H1 (cell line): ENCODE data around the gene CWC27. TPM values are rescaled to one million over a fixed set of nuclear protein-coding genes. Genes with fewer than 3 reads are reported as not detected.

Experiments
- CTCF ChIA-PET: fragments of 300-600 bp; sonication (Branson Sonifier 250); formaldehyde crosslinking; loops from one replicate; lab custom pipeline; 2021; ENCODE audit not compliant: partially characterized antibody; lab: Charles Lee
- POLR2A ChIA-PET: fragments of 300-600 bp; sonication (Branson Sonifier 250); formaldehyde crosslinking; loops from one replicate; lab custom pipeline; 2021; ENCODE audit warnings: inconsistent platforms; ENCODE audit not compliant: partially characterized antibody; lab: Charles Lee
- DNase-seq, 2 experiments: peaks; one replicate each; pipeline versions ENCODE4 v3.0.0 to v3.0.0-alpha.2; 2010 to 2022; ENCODE audit warnings: low spot score in 2 of 2, low read depth in 1 of 2, mixed read lengths in 1 of 2
- FAIRE-seq: peaks from 2 replicates; lab custom pipeline; 2011; peaks lifted over from hg19 to GRCh38; lab: Jason Lieb, UNC
- H2AFZ ChIP-seq: 2 replicates; pipeline ENCODE4 v1.8.1; 2012; ENCODE audit warnings: low read length, inconsistent platforms
- H2AK5ac ChIP-seq: 2 replicates; pipeline ENCODE4 v1.6.1; 2013; ENCODE audit warnings: low read depth, low read length
- H2BK120ac ChIP-seq: replicated peaks from 2 replicates; pipeline ENCODE3; 2013; ENCODE audit warnings: low read depth, low read length, inconsistent platforms
- H2BK12ac ChIP-seq: 2 replicates; pipeline ENCODE4 v1.6.1; 2013; ENCODE audit warnings: low read depth, low read length
- H2BK15ac ChIP-seq: 2 replicates; pipeline ENCODE4 v1.6.1; 2013; ENCODE audit warnings: low read length
- H2BK20ac ChIP-seq: 2 replicates; pipeline ENCODE4 v1.6.1; 2013; ENCODE audit warnings: low read length
- H2BK5ac ChIP-seq: 2 replicates; pipeline ENCODE4 v1.6.1; 2013; ENCODE audit warnings: low read depth, low read length
- H3K14ac ChIP-seq: 2 replicates; pipeline ENCODE4 v1.6.1; 2013; ENCODE audit warnings: inconsistent platforms; ENCODE audit not compliant: insufficient read length
- H3K18ac ChIP-seq: 2 replicates; pipeline ENCODE4 v1.6.1; 2013; ENCODE audit warnings: low read length; ENCODE audit errors: extremely low read depth
- H3K23ac ChIP-seq: 2 replicates; pipeline ENCODE4 v1.6.1; 2013; ENCODE audit warnings: inconsistent platforms; ENCODE audit not compliant: insufficient read length
- H3K23me2 ChIP-seq: 2 replicates; pipeline ENCODE4 v1.6.1; 2013; ENCODE audit warnings: low read depth, low read length
- H3K27ac ChIP-seq: 2 replicates; pipeline ENCODE4 v1.6.1; 2011; ENCODE audit warnings: low read depth, low read length, inconsistent platforms
- H3K27me3 ChIP-seq, 4 experiments: replicated peaks in 1 of 4; 1 replicate in 1 of 4; 2 replicates in 3 of 4; pipeline versions ENCODE4 v1.6.1 to v1.8.1; 2011 to 2013; ENCODE audit warnings: low read length in 3 of 4, mild to moderate bottlenecking in 3 of 4, inconsistent platforms in 2 of 4, mixed read lengths in 2 of 4, moderate library complexity in 1 of 4; ENCODE audit not compliant: control insufficient read depth in 3 of 4, insufficient read depth in 3 of 4; ENCODE audit errors: extremely low read depth in 1 of 4
- H3K36me3 ChIP-seq, 4 experiments: 2 replicates each; pipeline versions ENCODE4 v1.6.1 to v1.8.1; 2011 to 2013; ENCODE audit warnings: mild to moderate bottlenecking in 4 of 4, low read length in 3 of 4, moderate library complexity in 2 of 4, control low read depth in 1 of 4, inconsistent platforms in 1 of 4; ENCODE audit not compliant: insufficient read depth in 4 of 4, control insufficient read depth in 2 of 4
- H3K4ac ChIP-seq: replicated peaks from 2 replicates; pipeline ENCODE3; 2013; ENCODE audit warnings: low read length, low read depth, mixed read lengths, inconsistent platforms; ENCODE audit not compliant: insufficient read length
- H3K4me1 ChIP-seq, 4 experiments: replicated peaks in 1 of 4; 1 replicate in 1 of 4; 2 replicates in 3 of 4; pipeline versions ENCODE4 v1.6.1 to v1.8.1; 2011 to 2013; ENCODE audit warnings: low read length in 3 of 4, inconsistent platforms in 2 of 4, mixed read lengths in 1 of 4; ENCODE audit not compliant: insufficient read depth in 4 of 4, control insufficient read depth in 3 of 4
- H3K4me2 ChIP-seq, 2 experiments: 2 replicates each; pipeline versions ENCODE4 v1.6.1 to v1.8.1; 2011 to 2013; ENCODE audit warnings: low read depth in 2 of 2, low read length in 2 of 2, control low read depth in 1 of 2, inconsistent platforms in 1 of 2, mild to moderate bottlenecking in 1 of 2; ENCODE audit not compliant: insufficient read depth in 1 of 2
- H3K4me3 ChIP-seq, 4 experiments: fragments of 200-600, 300-600 bp in 1 of 4; sonication (generic), shearing (Covaris generic), sonication (Bioruptor Twin) in 1 of 4; 2 replicates each; pipeline versions ENCODE4 v1.5.1 to v1.8.1; 2011 to 2016; ENCODE audit warnings: low read length in 4 of 4, low read depth in 3 of 4, control low read depth in 2 of 4, inconsistent platforms in 2 of 4, mild to moderate bottlenecking in 2 of 4, mixed read lengths in 1 of 4, moderate library complexity in 1 of 4; ENCODE audit not compliant: insufficient read depth in 2 of 4; ENCODE audit errors: extremely low read depth in 1 of 4
- H3K56ac ChIP-seq: replicated peaks from 2 replicates; pipeline ENCODE3; 2013; ENCODE audit warnings: low read depth, mild to moderate bottlenecking, mixed read lengths, low read length, inconsistent platforms; ENCODE audit not compliant: insufficient read length
- H3K79me1 ChIP-seq: 2 replicates; pipeline ENCODE4 v1.6.1; 2013; ENCODE audit warnings: low read depth, low read length, control low read depth
- H3K79me2 ChIP-seq, 2 experiments: 2 replicates each; pipeline versions ENCODE4 v1.6.1 to v1.8.1; 2012 to 2013; ENCODE audit warnings: low read length in 2 of 2, mild to moderate bottlenecking in 2 of 2, inconsistent platforms in 1 of 2; ENCODE audit not compliant: insufficient read depth in 2 of 2, control insufficient read depth in 1 of 2
- H3K9ac ChIP-seq, 4 experiments: replicated peaks in 1 of 4; 1 replicate in 1 of 4; 2 replicates in 3 of 4; pipeline versions ENCODE4 v1.6.1 to v1.8.1; 2011 to 2013; ENCODE audit warnings: low read depth in 3 of 4, low read length in 3 of 4, control low read depth in 2 of 4, mild to moderate bottlenecking in 2 of 4, moderate library complexity in 2 of 4, inconsistent platforms in 1 of 4; ENCODE audit errors: extremely low read depth in 1 of 4
- H3K9me3 ChIP-seq, 2 experiments: 2 replicates each; pipeline versions ENCODE4 v1.6.1 to v1.8.1; 2012 to 2013; ENCODE audit warnings: mild to moderate bottlenecking in 2 of 2, moderate library complexity in 2 of 2, control low read depth in 1 of 2, inconsistent platforms in 1 of 2, low read depth in 1 of 2, low read length in 1 of 2, mixed read lengths in 1 of 2; ENCODE audit not compliant: insufficient read depth in 2 of 2
- H4K20me1 ChIP-seq, 2 experiments: replicated peaks in 1 of 2; 2 replicates each; pipeline versions ENCODE3 to v1.8.1; 2011 to 2013; ENCODE audit warnings: inconsistent platforms in 2 of 2, low read length in 2 of 2, mild to moderate bottlenecking in 1 of 2; ENCODE audit not compliant: insufficient read depth in 2 of 2, control insufficient read depth in 1 of 2
- H4K5ac ChIP-seq: 2 replicates; pipeline ENCODE4 v1.6.1; 2013; ENCODE audit warnings: low read length, low read depth, mixed read lengths, inconsistent platforms; ENCODE audit not compliant: insufficient read length
- H4K8ac ChIP-seq: 2 replicates; pipeline ENCODE4 v1.8.0; 2013; ENCODE audit warnings: mild to moderate bottlenecking, moderate library complexity, low read length, inconsistent platforms; ENCODE audit not compliant: insufficient read depth; ENCODE audit errors: extremely low read depth
- H4K91ac ChIP-seq: replicated peaks from 2 replicates; pipeline ENCODE3; 2013; ENCODE audit warnings: low read length, mixed read lengths, inconsistent platforms; ENCODE audit not compliant: insufficient read length
- BRCA1 ChIP-seq: IDR thresholded peaks from 2 replicates; pipeline ENCODE4 v1.6.1; 2012; ENCODE audit warnings: low read depth, low read length, improper control_type of control experiment
- CHD2 ChIP-seq: IDR thresholded peaks from 2 replicates; pipeline ENCODE4 v1.6.1; 2012; ENCODE audit warnings: low read length, improper control_type of control experiment
- EP300 ChIP-seq, 2 experiments: IDR thresholded peaks; 1 replicate in 1 of 2; 2 replicates in 1 of 2; pipeline ENCODE4 v1.6.1; 2011 to 2012; ENCODE audit warnings: low read depth in 2 of 2, low read length in 2 of 2, mild to moderate bottlenecking in 2 of 2, borderline replicate concordance in 1 of 2, inconsistent platforms in 1 of 2, moderate library complexity in 1 of 2
- EZH2 ChIP-seq: fragments of 200-600 bp; sonication (generic); IDR thresholded peaks from 2 replicates; pipeline ENCODE4 v1.7.1; 2012; ENCODE audit warnings: low read depth, mild to moderate bottlenecking, moderate library complexity, low read length, inconsistent platforms; ENCODE audit not compliant: severe bottlenecking
- JUND ChIP-seq: IDR thresholded peaks from 2 replicates; pipeline ENCODE4 v1.6.1; 2011; ENCODE audit warnings: mild to moderate bottlenecking, improper control_type of control experiment, low read length
- NANOG ChIP-seq: IDR thresholded peaks from 2 replicates; pipeline ENCODE4 v1.6.1; 2011; ENCODE audit warnings: low read length, low read depth, mild to moderate bottlenecking, inconsistent platforms; ENCODE audit not compliant: insufficient read depth, poor library complexity, severe bottlenecking
- POU5F1 ChIP-seq: IDR thresholded peaks from 2 replicates; pipeline ENCODE4 v1.6.1; 2011; ENCODE audit warnings: low read depth, mild to moderate bottlenecking, low read length, moderate library complexity
- RXRA ChIP-seq: IDR thresholded peaks from 2 replicates; pipeline ENCODE4 v1.6.1; 2011; ENCODE audit warnings: low read depth, mild to moderate bottlenecking, low read length, moderate library complexity; ENCODE audit not compliant: insufficient read depth
- SIN3A ChIP-seq, 2 experiments: IDR thresholded peaks in 1 of 2; conservative IDR thresholded peaks in 1 of 2; 2 replicates each; pipeline ENCODE4 v1.6.1; 2011 to 2012; ENCODE audit warnings: low read length in 2 of 2, improper control_type of control experiment in 1 of 2, low read depth in 1 of 2, mild to moderate bottlenecking in 1 of 2
- SIRT6 ChIP-seq: IDR thresholded peaks from one replicate; pipeline ENCODE4 v1.7.1; 2012; ENCODE audit warnings: low read length, inconsistent platforms
- SP1 ChIP-seq: IDR thresholded peaks from 2 replicates; pipeline ENCODE4 v1.6.1; 2011; ENCODE audit warnings: low read depth, low read length
- TAF1 ChIP-seq: IDR thresholded peaks from 2 replicates; pipeline ENCODE4 v1.6.1; 2011; ENCODE audit warnings: mild to moderate bottlenecking, low read depth, low read length
- TEAD4 ChIP-seq: IDR thresholded peaks from 2 replicates; pipeline ENCODE4 v1.6.1; 2012; ENCODE audit warnings: low read depth, low read length, inconsistent platforms, mixed read lengths
- YY1 ChIP-seq: IDR thresholded peaks from 2 replicates; pipeline ENCODE4 v1.6.1; 2011; ENCODE audit warnings: low read depth, mild to moderate bottlenecking, low read length
- WGBS, 2 experiments: shearing (Covaris generic) in 1 of 2; methylation state at CpG; one replicate each; pipeline versions ENCODE4 v1.1.6 to v1.1.7; 2013 to 2015; ENCODE audit warnings: low lambda C conversion rate in 2 of 2, mixed read lengths in 2 of 2, inconsistent platforms in 1 of 2, low coverage in 1 of 2, missing lambda C conversion rate in 1 of 2; ENCODE audit not compliant: insufficient replicate concordance in 2 of 2, insufficient coverage in 1 of 2, insufficient read length in 1 of 2; ENCODE audit errors: extremely low coverage in 1 of 2, missing lambda C conversion rate in 1 of 2; 5-methylcytosine and 5-hydroxymethylcytosine counted together
- polyA plus RNA-seq, 7 experiments: library from polyadenylated mRNA; depleted of rRNA in 3 of 7; stranded (reverse) in 5 of 7; unstranded in 2 of 7; fragments of >200 nt in 5 of 7; fragments of 200-250 nt in 2 of 7; gene quantifications; 1 replicate in 5 of 7; 2 replicates in 1 of 7; 4 replicates in 1 of 7; pipeline versions ENCODE4 v1.2.1 to v1.2.3, GENCODE V29; 2011 to 2013; ENCODE audit warnings: missing spikeins in 2 of 7, mixed read lengths in 2 of 7
- total RNA-seq: library from RNA; stranded (reverse); fragmentation: NEBNext Ultra II Directional; extraction: Animal tissue kit (Norgen Biotek cat#: 25700); gene quantifications from 2 replicates; pipeline ENCODE4 v1.2.1, GENCODE V29; 2021

The CWC27 gene
- total and polyA plus RNA-seq, 2 of the 8 experiments (the other 6 are each of a cell fraction or from before 2014, with no cell fraction given): 24.9 to 43.4 TPM

DNA sequence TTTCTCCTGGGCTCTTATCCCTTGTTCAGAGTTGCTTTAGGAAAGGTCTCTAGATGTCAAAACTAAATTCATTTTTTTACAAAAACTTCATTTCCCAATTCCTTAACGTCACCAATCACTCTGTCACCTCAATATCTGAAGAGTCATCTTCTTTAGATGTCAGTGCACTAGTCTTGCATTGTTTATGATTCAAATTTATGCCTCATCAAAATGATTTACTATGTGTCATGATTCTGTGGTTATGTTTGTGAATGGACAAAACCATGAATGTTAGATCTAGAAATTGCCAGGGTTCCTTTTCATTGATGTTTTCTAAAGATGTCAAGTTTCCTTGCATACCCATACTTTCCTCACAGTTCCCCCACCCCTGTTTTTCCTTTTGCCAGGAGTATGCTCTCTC, 21.5 kb downstream of the CWC27 start:
- Histone ChIP-seq H4K5ac (no peak overlapping the region), H3K23me2 (no peaks in the 10 kb centered on the region), H3K4ac (no peak overlapping the region), H3K4me2 (no peak overlapping the region), H2AFZ (no peak overlapping the region), H3K4me1 (no peaks in the 10 kb centered on the region), H2AK5ac (no peak overlapping the region)
- TF ChIP-seq POU5F1: no peak
- no peak for TF ChIP-seq RXRA
- TF ChIP-seq SIN3A (conservative IDR thresholded peaks at IDR 0.05 in 1 of 2, IDR thresholded peaks at IDR 0.05 in 1 of 2; ENCODE audit: low read depth in 1 of 2, low read length in 2 of 2): no peak
- TF ChIP-seq SP1: no peak
- no peak for TF ChIP-seq TAF1
- no peak for TF ChIP-seq NANOG
- TF ChIP-seq BRCA1: no peak
- TF ChIP-seq EP300 (IDR thresholded peaks at IDR 0.05; ENCODE audit: borderline replicate concordance in 1 of 2, low read depth in 2 of 2, low read length in 2 of 2): no peak
- TF ChIP-seq EZH2: no peak
- no peak for TF ChIP-seq JUND
- no peak for TF ChIP-seq TEAD4
- no peak for TF ChIP-seq CHD2
- TF ChIP-seq SIRT6: no peak
- TF ChIP-seq YY1: no peak
- TF ChIP-seq, all 59 proteins: peak for 0
- H3K79me2 ChIP-seq: no peaks in the 10 kb centered on the region
- no peak overlapping the region for H2BK15ac ChIP-seq
- DNase-seq: no peak
- FAIRE-seq: peak; percentile 52
- no peak overlapping the region for H3K23ac ChIP-seq
- H4K20me1 ChIP-seq: no peaks in the 10 kb centered on the region
- H2BK5ac ChIP-seq: no peak overlapping the region
- no peak overlapping the region for H4K8ac ChIP-seq
- H3K36me3 ChIP-seq: peaks cover 0 to 14% (median 3%) of the 10 kb centered on the region in 4 experiments; a peak in 3 of 8 replicates
- ChIA-PET CTCF (no interaction called here), POLR2A (no interaction called here)
- no peak overlapping the region for H4K91ac ChIP-seq
- no peak overlapping the region for H2BK12ac ChIP-seq
- no peak overlapping the region for H2BK120ac ChIP-seq
- H3K79me1 ChIP-seq: no peaks in the 10 kb centered on the region
- no peak overlapping the region for H2BK20ac ChIP-seq
- H3K27me3 ChIP-seq: no peaks in the 10 kb centered on the region
- no peak overlapping the region for H3K56ac ChIP-seq
- H3K9me3 ChIP-seq: no peaks in the 10 kb centered on the region
- no peak overlapping the region for H3K18ac ChIP-seq
- H3K9ac ChIP-seq: no peak overlapping the region
- 89 to 100% methylated on average over 1 of the region's 1 CpG for WGBS, 2 experiments
- no peak overlapping the region for H3K14ac ChIP-seq
- no peak overlapping the region for H3K4me3 ChIP-seq
- H3K27ac ChIP-seq: no peak overlapping the region
